Measurements from ENCODE around the gene INTS6L. TPM values are rescaled to one million over a fixed set of nuclear protein-coding genes. Genes with fewer than 3 reads are reported as not detected.

Gene INTS6L
- total and polyA plus RNA-seq, 2 of the 8 experiments (the other 6 are each of a cell fraction or from before 2014, with no cell fraction given): 4.1 to 5.2 TPM

GRCh38 chrX:135595543-135595942, 75.1 kb downstream of the INTS6L start:
- Histone ChIP-seq H3K27ac (ENCODE audit: low read depth, low read length) (no peak overlapping the region), H2BK5ac (ENCODE audit: low read depth, low read length) (no peak overlapping the region), H3K23ac (ENCODE audit: insufficient read length) (no peak overlapping the region), H3K56ac (replicated peaks; ENCODE audit: insufficient read length, low read depth, low read length) (no peak overlapping the region), H4K20me1 (replicated peaks in 1 of 2; ENCODE audit: control insufficient read depth in 1 of 2, insufficient read depth in 2 of 2, low read length in 2 of 2) (no peaks in the 10 kb centered on the region), H2BK15ac (ENCODE audit: low read length) (no peak overlapping the region), H2AFZ (ENCODE audit: low read length) (no peak overlapping the region), H3K36me3 (ENCODE audit: control insufficient read depth in 2 of 4, insufficient read depth in 4 of 4, low read length in 3 of 4) (no peaks in the 10 kb centered on the region), H4K91ac (replicated peaks; ENCODE audit: insufficient read length, low read length) (no peak overlapping the region), H4K8ac (ENCODE audit: extremely low read depth, insufficient read depth, low read length) (no peak overlapping the region), H3K79me2 (ENCODE audit: control insufficient read depth in 1 of 2, insufficient read depth in 2 of 2, low read length in 2 of 2) (no peaks in the 10 kb centered on the region), H2BK20ac (ENCODE audit: low read length) (no peak overlapping the region), H3K14ac (ENCODE audit: insufficient read length) (no peak overlapping the region), H2BK12ac (ENCODE audit: low read depth, low read length) (no peak overlapping the region), H3K79me1 (ENCODE audit: low read depth, low read length) (no peaks in the 10 kb centered on the region), H3K9ac (replicated peaks in 1 of 4; ENCODE audit: extremely low read depth in 1 of 4, low read depth in 3 of 4, low read length in 3 of 4) (no peak overlapping the region), H3K27me3 (replicated peaks in 1 of 4; ENCODE audit: control insufficient read depth in 3 of 4, extremely low read depth in 1 of 4, insufficient read depth in 3 of 4, low read length in 3 of 4) (no peaks in the 10 kb centered on the region), H4K5ac (ENCODE audit: insufficient read length, low read depth, low read length) (no peak overlapping the region), H3K18ac (ENCODE audit: extremely low read depth, low read length) (no peak overlapping the region), H3K4me2 (ENCODE audit: insufficient read depth in 1 of 2, low read depth in 2 of 2, low read length in 2 of 2) (no peak overlapping the region), H3K23me2 (ENCODE audit: low read depth, low read length) (no peaks in the 10 kb centered on the region), H3K4ac (replicated peaks; ENCODE audit: insufficient read length, low read depth, low read length) (no peak overlapping the region), H3K4me1 (replicated peaks in 1 of 4; ENCODE audit: control insufficient read depth in 3 of 4, insufficient read depth in 4 of 4, low read length in 3 of 4) (no peaks in the 10 kb centered on the region), H3K9me3 (ENCODE audit: insufficient read depth in 2 of 2, low read depth in 1 of 2, low read length in 1 of 2) (peaks cover 0 to 3% of the 10 kb centered on the region in 2 experiments; a peak in 1 of 4 replicates), H2AK5ac (ENCODE audit: low read depth, low read length) (no peak overlapping the region), H3K4me3 (ENCODE audit: extremely low read depth in 1 of 4, insufficient read depth in 2 of 4, low read depth in 3 of 4, low read length in 4 of 4) (no peak overlapping the region), H2BK120ac (replicated peaks; ENCODE audit: low read depth, low read length) (no peak overlapping the region)
- POLR2A ChIA-PET (ENCODE audit: partially characterized antibody): no interaction called here
- CTCF ChIA-PET (ENCODE audit: partially characterized antibody): interaction anchor here (1.6 to 1.9 kb wide), 2 partner anchors 17 to 51 kb away, joined by 5 to 8 read pairs; no protein-coding TSS in a partner anchor
- DNase-seq (ENCODE audit: low read depth in 1 of 2, low spot score in 2 of 2) (no peak), FAIRE-seq (no peak)
- WGBS, 2 experiments (ENCODE audit: extremely low coverage in 1 of 2, insufficient coverage in 1 of 2, insufficient read length in 1 of 2, insufficient replicate concordance in 2 of 2, low coverage in 1 of 2, low lambda C conversion rate in 2 of 2, missing lambda C conversion rate in 1 of 2): 60% methylated on average over 1 of the region's 1 CpG; no CpG with 5 or more reads in 1 of the 2 experiments
- TF ChIP-seq, protein P1, sequence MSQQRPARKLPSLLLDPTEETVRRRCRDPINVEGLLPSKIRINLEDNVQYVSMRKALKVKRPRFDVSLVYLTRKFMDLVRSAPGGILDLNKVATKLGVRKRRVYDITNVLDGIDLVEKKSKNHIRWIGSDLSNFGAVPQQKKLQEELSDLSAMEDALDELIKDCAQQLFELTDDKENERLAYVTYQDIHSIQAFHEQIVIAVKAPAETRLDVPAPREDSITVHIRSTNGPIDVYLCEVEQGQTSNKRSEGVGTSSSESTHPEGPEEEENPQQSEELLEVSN (IDR thresholded peaks at IDR 0.05): no peak
- no peak for TF ChIP-seq CTBP2 (IDR thresholded peaks at IDR 0.05; ENCODE audit: borderline replicate concordance, insufficient read depth, insufficient read length, low read length)
- TF ChIP-seq ATF2 (IDR thresholded peaks at IDR 0.05; ENCODE audit: low read length): no peak
- no peak for TF ChIP-seq NANOG (IDR thresholded peaks at IDR 0.05; ENCODE audit: insufficient read depth, low read depth, low read length, poor library complexity, severe bottlenecking)
- TF ChIP-seq NRF1 (IDR thresholded peaks at IDR 0.05; ENCODE audit: low read depth, low read length): no peak
